GM23338 (cell line): ENCODE measurements around the gene CHCHD10. TPM values are rescaled to one million over a fixed set of nuclear protein-coding genes. Genes with fewer than 3 reads are reported as not detected.

Experiments used
- ATAC-seq: fragments of 200-7000 bp; cut with Tn5 transposase; 3 replicates; pipeline ENCODE4 v1.9.1; 2020
- DNase-seq: peaks from one replicate; pipeline ENCODE4 v3.0.0-alpha.2; 2015; ENCODE audit warnings: low spot score
- H2AFZ ChIP-seq: fragments of 200-600 bp; sonication (generic); 2 replicates; pipeline ENCODE4 v1.8.0; 2016; ENCODE audit warnings: antibody characterized with exemption, mild to moderate bottlenecking, moderate library complexity
- H3F3A ChIP-seq: fragments of 200-600 bp; sonication (generic); replicated peaks from 2 replicates; pipeline ENCODE4 v1.8.0; 2017; ENCODE audit warnings: antibody characterized with exemption, mixed run types, low read depth
- H3K27ac ChIP-seq: fragments of 200-600 bp; sonication (generic); 2 replicates; pipeline ENCODE4 v1.6.1; 2016; ENCODE audit warnings: low read depth
- H3K27me3 ChIP-seq: fragments of 200-600 bp; sonication (generic); 2 replicates; pipeline ENCODE4 v1.8.0; 2016; ENCODE audit warnings: mild to moderate bottlenecking, mixed run types, moderate library complexity; ENCODE audit not compliant: insufficient read depth
- H3K36me3 ChIP-seq: fragments of 200-600 bp; sonication (generic); 2 replicates; pipeline ENCODE4 v1.8.0; 2016; ENCODE audit warnings: mild to moderate bottlenecking; ENCODE audit not compliant: insufficient read depth
- H3K4me1 ChIP-seq: fragments of 200-600 bp; sonication (generic); 2 replicates; pipeline ENCODE4 v1.8.0; 2016; ENCODE audit warnings: mild to moderate bottlenecking, moderate library complexity; ENCODE audit not compliant: insufficient read depth
- H3K4me2 ChIP-seq: fragments of 200-600 bp; sonication (generic); 2 replicates; pipeline ENCODE4 v1.7.1; 2017; ENCODE audit warnings: mixed run types
- H3K4me3 ChIP-seq: fragments of 200-600 bp; sonication (generic); 2 replicates; pipeline ENCODE4 v1.6.1; 2016; ENCODE audit warnings: mixed run types
- H3K79me2 ChIP-seq: fragments of 200-600 bp; sonication (generic); replicated peaks from 2 replicates; pipeline ENCODE4 v1.8.0; 2017; ENCODE audit warnings: mild to moderate bottlenecking; ENCODE audit not compliant: insufficient read depth
- H3K9me2 ChIP-seq: fragments of 200-600 bp; sonication (generic); 2 replicates; pipeline ENCODE4 v1.8.0; 2017; ENCODE audit not compliant: insufficient read depth
- H4K20me1 ChIP-seq: fragments of 200-600 bp; sonication (generic); replicated peaks from 2 replicates; pipeline ENCODE4 v1.8.0; 2017; ENCODE audit warnings: mild to moderate bottlenecking; ENCODE audit not compliant: insufficient read depth
- H3K27ac Mint-ChIP-seq: 2 replicates; pipeline ENCODE4 v1.8.0; 2020; ENCODE audit warnings: inconsistent platforms, mild to moderate bottlenecking, moderate library complexity, mixed read lengths
- H3K27me3 Mint-ChIP-seq: 3 replicates; pipeline ENCODE4 v1.8.0; 2022; ENCODE audit warnings: low read depth, mild to moderate bottlenecking, moderate library complexity, mixed read lengths, inconsistent platforms; ENCODE audit not compliant: insufficient read depth, poor library complexity
- H3K36me3 Mint-ChIP-seq: 3 replicates; pipeline ENCODE4 v1.8.0; 2021; ENCODE audit warnings: low read depth, mild to moderate bottlenecking, inconsistent platforms, moderate library complexity, mixed read lengths
- H3K4me1 Mint-ChIP-seq: 3 replicates; pipeline ENCODE4 v1.8.0; 2020; ENCODE audit warnings: mild to moderate bottlenecking, inconsistent platforms, mixed read lengths
- H3K4me3 Mint-ChIP-seq: 3 replicates; pipeline ENCODE4 v1.8.0; 2021; ENCODE audit warnings: moderate library complexity, mild to moderate bottlenecking, inconsistent platforms, mixed read lengths
- H3K9me3 Mint-ChIP-seq: 3 replicates; pipeline ENCODE4 v1.8.0; 2020; ENCODE audit warnings: moderate library complexity, mild to moderate bottlenecking, inconsistent platforms, mixed read lengths
- CREB1 ChIP-seq: fragments of 250-450 bp; sonication (Bioruptor Pico); IDR thresholded peaks from 2 replicates; pipeline ENCODE4 v1.5.0; 2020; ENCODE audit warnings: low read depth, mild to moderate bottlenecking, moderate library complexity
- STAT1 ChIP-seq: IDR thresholded peaks from one replicate; pipeline ENCODE4 v1.6.1; 2016; ENCODE audit warnings: antibody characterized with exemption; ENCODE audit not compliant: unreplicated experiment
- polyA plus RNA-seq: library from polyadenylated mRNA; unstranded; fragments of >200 nt; fragmentation: Nextera tagmentation; extraction: Ambion mirVana; gene quantifications from 2 replicates; pipeline ENCODE4 v1.2.1, GENCODE V29; 2016
- total RNA-seq: library from RNA; depleted of rRNA; stranded (reverse); fragments of >200 nt; shearing (Covaris generic); gene quantifications from 2 replicates; pipeline ENCODE4 v1.2.3, GENCODE V29; 2014
- TF ChIP-seq, protein P1 (sequence below): fragments of 250-450 bp; sonication (Bioruptor Pico); IDR thresholded peaks from 2 replicates; pipeline ENCODE4 v1.5.0; 2020; ENCODE audit warnings: mild to moderate bottlenecking, moderate library complexity
- TF ChIP-seq, protein P2 (sequence below): IDR thresholded peaks from 2 replicates; pipeline ENCODE4 v1.6.1; 2016; ENCODE audit warnings: antibody characterized with exemption
- TF ChIP-seq, protein P3 (sequence below): IDR thresholded peaks from one replicate; pipeline ENCODE4 v1.6.1; 2018; ENCODE audit warnings: antibody characterized with exemption; ENCODE audit not compliant: unreplicated experiment

The CHCHD10 gene
- total and polyA plus RNA-seq, 2 experiments from 2014 or later = 11.4 to 101 TPM

DNA sequence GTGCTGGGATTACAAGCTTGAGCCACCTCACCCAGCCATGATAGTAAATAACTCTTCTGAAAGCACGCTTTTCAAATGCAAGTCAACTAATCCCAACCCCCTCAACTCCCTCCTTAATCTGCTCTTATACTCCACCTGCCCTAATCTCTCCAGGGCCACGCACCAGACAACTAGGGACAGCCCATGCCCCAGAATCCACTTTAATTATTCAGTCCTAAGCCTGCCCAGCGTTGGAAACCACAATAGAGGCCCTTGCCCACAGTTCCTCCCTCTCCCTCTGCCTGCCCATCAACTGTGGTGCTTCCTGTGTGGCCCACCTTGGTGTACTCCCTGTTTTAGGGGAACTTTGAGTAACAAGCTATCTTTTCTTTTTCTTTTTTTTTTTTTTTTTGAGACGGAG, 10.9 kb downstream of the CHCHD10 start (continued):
- TF ChIP-seq, protein P1, sequence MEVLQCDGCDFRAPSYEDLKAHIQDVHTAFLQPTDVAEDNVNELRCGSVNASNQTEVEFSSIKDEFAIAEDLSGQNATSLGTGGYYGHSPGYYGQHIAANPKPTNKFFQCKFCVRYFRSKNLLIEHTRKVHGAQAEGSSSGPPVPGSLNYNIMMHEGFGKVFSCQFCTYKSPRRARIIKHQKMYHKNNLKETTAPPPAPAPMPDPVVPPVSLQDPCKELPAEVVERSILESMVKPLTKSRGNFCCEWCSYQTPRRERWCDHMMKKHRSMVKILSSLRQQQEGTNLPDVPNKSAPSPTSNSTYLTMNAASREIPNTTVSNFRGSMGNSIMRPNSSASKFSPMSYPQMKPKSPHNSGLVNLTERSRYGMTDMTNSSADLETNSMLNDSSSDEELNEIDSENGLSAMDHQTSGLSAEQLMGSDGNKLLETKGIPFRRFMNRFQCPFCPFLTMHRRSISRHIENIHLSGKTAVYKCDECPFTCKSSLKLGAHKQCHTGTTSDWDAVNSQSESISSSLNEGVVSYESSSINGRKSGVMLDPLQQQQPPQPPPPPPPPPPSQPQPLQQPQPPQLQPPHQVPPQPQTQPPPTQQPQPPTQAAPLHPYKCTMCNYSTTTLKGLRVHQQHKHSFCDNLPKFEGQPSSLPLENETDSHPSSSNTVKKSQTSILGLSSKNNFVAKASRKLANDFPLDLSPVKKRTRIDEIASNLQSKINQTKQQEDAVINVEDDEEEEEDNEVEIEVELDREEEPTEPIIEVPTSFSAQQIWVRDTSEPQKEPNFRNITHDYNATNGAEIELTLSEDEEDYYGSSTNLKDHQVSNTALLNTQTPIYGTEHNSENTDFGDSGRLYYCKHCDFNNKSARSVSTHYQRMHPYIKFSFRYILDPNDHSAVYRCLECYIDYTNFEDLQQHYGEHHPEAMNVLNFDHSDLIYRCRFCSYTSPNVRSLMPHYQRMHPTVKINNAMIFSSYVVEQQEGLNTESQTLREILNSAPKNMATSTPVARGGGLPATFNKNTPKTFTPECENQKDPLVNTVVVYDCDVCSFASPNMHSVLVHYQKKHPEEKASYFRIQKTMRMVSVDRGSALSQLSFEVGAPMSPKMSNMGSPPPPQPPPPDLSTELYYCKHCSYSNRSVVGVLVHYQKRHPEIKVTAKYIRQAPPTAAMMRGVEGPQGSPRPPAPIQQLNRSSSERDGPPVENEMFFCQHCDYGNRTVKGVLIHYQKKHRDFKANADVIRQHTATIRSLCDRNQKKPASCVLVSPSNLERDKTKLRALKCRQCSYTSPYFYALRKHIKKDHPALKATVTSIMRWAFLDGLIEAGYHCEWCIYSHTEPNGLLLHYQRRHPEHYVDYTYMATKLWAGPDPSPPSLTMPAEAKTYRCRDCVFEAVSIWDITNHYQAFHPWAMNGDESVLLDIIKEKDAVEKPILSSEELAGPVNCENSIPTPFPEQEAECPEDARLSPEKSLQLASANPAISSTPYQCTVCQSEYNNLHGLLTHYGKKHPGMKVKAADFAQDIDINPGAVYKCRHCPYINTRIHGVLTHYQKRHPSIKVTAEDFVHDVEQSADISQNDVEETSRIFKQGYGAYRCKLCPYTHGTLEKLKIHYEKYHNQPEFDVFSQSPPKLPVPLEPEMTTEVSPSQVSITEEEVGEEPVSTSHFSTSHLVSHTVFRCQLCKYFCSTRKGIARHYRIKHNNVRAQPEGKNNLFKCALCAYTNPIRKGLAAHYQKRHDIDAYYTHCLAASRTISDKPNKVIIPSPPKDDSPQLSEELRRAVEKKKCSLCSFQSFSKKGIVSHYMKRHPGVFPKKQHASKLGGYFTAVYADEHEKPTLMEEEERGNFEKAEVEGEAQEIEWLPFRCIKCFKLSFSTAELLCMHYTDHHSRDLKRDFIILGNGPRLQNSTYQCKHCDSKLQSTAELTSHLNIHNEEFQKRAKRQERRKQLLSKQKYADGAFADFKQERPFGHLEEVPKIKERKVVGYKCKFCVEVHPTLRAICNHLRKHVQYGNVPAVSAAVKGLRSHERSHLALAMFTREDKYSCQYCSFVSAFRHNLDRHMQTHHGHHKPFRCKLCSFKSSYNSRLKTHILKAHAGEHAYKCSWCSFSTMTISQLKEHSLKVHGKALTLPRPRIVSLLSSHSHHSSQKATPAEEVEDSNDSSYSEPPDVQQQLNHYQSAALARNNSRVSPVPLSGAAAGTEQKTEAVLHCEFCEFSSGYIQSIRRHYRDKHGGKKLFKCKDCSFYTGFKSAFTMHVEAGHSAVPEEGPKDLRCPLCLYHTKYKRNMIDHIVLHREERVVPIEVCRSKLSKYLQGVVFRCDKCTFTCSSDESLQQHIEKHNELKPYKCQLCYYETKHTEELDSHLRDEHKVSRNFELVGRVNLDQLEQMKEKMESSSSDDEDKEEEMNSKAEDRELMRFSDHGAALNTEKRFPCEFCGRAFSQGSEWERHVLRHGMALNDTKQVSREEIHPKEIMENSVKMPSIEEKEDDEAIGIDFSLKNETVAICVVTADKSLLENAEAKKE (CRISPR knock-in tag) = no peak
- no peak for TF ChIP-seq STAT1
- TF ChIP-seq, protein P2, sequence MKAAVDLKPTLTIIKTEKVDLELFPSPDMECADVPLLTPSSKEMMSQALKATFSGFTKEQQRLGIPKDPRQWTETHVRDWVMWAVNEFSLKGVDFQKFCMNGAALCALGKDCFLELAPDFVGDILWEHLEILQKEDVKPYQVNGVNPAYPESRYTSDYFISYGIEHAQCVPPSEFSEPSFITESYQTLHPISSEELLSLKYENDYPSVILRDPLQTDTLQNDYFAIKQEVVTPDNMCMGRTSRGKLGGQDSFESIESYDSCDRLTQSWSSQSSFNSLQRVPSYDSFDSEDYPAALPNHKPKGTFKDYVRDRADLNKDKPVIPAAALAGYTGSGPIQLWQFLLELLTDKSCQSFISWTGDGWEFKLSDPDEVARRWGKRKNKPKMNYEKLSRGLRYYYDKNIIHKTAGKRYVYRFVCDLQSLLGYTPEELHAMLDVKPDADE = no peak
- TF ChIP-seq, protein P3, sequence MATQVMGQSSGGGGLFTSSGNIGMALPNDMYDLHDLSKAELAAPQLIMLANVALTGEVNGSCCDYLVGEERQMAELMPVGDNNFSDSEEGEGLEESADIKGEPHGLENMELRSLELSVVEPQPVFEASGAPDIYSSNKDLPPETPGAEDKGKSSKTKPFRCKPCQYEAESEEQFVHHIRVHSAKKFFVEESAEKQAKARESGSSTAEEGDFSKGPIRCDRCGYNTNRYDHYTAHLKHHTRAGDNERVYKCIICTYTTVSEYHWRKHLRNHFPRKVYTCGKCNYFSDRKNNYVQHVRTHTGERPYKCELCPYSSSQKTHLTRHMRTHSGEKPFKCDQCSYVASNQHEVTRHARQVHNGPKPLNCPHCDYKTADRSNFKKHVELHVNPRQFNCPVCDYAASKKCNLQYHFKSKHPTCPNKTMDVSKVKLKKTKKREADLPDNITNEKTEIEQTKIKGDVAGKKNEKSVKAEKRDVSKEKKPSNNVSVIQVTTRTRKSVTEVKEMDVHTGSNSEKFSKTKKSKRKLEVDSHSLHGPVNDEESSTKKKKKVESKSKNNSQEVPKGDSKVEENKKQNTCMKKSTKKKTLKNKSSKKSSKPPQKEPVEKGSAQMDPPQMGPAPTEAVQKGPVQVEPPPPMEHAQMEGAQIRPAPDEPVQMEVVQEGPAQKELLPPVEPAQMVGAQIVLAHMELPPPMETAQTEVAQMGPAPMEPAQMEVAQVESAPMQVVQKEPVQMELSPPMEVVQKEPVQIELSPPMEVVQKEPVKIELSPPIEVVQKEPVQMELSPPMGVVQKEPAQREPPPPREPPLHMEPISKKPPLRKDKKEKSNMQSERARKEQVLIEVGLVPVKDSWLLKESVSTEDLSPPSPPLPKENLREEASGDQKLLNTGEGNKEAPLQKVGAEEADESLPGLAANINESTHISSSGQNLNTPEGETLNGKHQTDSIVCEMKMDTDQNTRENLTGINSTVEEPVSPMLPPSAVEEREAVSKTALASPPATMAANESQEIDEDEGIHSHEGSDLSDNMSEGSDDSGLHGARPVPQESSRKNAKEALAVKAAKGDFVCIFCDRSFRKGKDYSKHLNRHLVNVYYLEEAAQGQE = no peak

DNA sequence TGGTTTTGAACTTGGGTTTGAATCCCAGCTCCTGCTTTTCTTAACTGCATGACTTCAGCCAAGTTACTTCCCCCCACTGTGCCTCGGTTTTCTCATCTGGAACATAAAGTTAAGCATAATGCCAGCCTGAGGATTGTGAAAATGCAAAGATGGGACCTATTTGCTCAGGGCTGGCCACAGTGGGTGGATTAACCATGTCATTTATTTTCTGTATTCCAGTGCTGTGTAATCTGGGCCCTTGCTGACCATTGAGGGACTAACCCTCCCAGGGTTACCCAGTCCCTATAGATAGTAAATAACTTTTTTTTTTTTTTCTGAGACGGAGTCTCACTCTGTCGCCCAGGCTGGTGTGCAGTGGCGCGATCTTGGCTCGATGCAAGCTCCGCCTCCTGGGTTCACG, 12.1 kb downstream of the CHCHD10 start:
- Histone ChIP-seq H3K36me3 (no peaks in the 10 kb centered on the region), H3K79me2 (no peaks in the 10 kb centered on the region), H3K9me2 (no peaks in the 10 kb centered on the region), H3F3A (no peaks in the 10 kb centered on the region), H3K4me1 (peaks cover 13% of the 10 kb centered on the region; the same call in 1 of the 2 replicates), H3K27ac (no peak overlapping the region), H3K4me2 (no peak overlapping the region), H3K4me3 (no peak overlapping the region), H2AFZ (no peak overlapping the region), H3K27me3 (no peaks in the 10 kb centered on the region), H4K20me1 (no peaks in the 10 kb centered on the region)
- DNase-seq (no peak), ATAC-seq (no peak)
- Mint-ChIP-seq H3K36me3 (no peaks in the 10 kb centered on the region), H3K4me1 (peaks cover 22% of the 10 kb centered on the region; the same call in 2 of the 3 replicates), H3K27me3 (peaks cover 13% of the 10 kb centered on the region), H3K9me3 (no peaks in the 10 kb centered on the region), H3K4me3 (no peak overlapping the region), H3K27ac (no peak overlapping the region)
- no peak for TF ChIP-seq CREB1 (CRISPR knock-in tag)
